Spleen (tissue), 7 donors: Measurements from ENCODE around the gene ASB13.

ENCODE experiments used
- POLR2A ChIP-seq, 3 donors: fragments of 450-650 bp; IDR thresholded peaks; one replicate each; pipeline ENCODE4 v1.5.1; 2017; ENCODE audit warnings: antibody characterized with exemption in 3 of 3, mild to moderate bottlenecking in 1 of 3
- POLR2AphosphoS5 ChIP-seq, 3 donors: sonication (generic); formaldehyde crosslinking; IDR thresholded peaks; one replicate each; pipeline ENCODE4 v1.5.1; 2017; ENCODE audit warnings: antibody characterized with exemption in 3 of 3
- TF ChIP-seq, protein P1 (sequence below), 11 experiments: fragments of 200-600 bp in 7 of 11; fragments of 450-650 bp in 4 of 11; sonication (generic) in 4 of 11; IDR thresholded peaks in 8 of 11; conservative IDR thresholded peaks in 3 of 11; 1 replicate in 7 of 11; 2 replicates in 4 of 11; pipeline versions ENCODE4 v1.4.0 to v1.8.0; 2016 to 2021; ENCODE audit warnings: antibody characterized with exemption in 11 of 11, inconsistent platforms in 4 of 11, mild to moderate bottlenecking in 1 of 11
- donor health status: DM: no; HTN: no; CAD: no; lungs with moderate emphysema.
- donor health status: DM: no; HTN: no; CAD: no.
- donor health status: DM: no; HTN: no; CAD: no.

DNA sequence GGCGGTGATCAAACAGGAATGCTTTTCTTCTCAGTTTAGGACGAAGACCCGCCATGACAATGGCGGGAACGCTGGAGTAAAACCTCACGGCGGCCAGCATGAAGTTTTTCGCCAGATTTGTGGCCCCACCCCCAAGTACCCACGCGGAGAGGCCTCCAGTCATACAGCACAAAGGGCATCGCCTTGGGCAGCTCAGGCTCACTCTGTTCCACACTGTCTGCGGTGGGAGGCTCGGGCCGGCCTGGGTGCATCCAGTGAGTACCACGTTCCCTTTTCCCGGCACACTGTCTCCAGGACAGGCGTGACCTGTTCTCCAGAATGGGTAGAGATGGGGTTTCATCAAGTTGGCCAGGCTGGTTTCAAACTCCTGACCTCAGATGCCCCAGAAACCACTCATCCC, 27.3 kb downstream of the ASB13 start:
- TF ChIP-seq, protein P1, sequence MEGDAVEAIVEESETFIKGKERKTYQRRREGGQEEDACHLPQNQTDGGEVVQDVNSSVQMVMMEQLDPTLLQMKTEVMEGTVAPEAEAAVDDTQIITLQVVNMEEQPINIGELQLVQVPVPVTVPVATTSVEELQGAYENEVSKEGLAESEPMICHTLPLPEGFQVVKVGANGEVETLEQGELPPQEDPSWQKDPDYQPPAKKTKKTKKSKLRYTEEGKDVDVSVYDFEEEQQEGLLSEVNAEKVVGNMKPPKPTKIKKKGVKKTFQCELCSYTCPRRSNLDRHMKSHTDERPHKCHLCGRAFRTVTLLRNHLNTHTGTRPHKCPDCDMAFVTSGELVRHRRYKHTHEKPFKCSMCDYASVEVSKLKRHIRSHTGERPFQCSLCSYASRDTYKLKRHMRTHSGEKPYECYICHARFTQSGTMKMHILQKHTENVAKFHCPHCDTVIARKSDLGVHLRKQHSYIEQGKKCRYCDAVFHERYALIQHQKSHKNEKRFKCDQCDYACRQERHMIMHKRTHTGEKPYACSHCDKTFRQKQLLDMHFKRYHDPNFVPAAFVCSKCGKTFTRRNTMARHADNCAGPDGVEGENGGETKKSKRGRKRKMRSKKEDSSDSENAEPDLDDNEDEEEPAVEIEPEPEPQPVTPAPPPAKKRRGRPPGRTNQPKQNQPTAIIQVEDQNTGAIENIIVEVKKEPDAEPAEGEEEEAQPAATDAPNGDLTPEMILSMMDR (IDR thresholded peaks at IDR 0.05 in 8 of 11, conservative IDR thresholded peaks at IDR 0.05 in 3 of 11), result no peak
- TF ChIP-seq POLR2A (IDR thresholded peaks at IDR 0.05) (no peak), POLR2AphosphoS5 (IDR thresholded peaks at IDR 0.05) (no peak)
